Measurements from ENCODE around the gene TRABD. TPM values are rescaled to one million over a fixed set of nuclear protein-coding genes. Genes with fewer than 3 reads are reported as not detected.

The TRABD gene
- total RNA-seq, 1 donor: 15.5 TPM

- DNase-seq (ENCODE audit: low read depth): no peak
- TF ChIP-seq, protein P1, sequence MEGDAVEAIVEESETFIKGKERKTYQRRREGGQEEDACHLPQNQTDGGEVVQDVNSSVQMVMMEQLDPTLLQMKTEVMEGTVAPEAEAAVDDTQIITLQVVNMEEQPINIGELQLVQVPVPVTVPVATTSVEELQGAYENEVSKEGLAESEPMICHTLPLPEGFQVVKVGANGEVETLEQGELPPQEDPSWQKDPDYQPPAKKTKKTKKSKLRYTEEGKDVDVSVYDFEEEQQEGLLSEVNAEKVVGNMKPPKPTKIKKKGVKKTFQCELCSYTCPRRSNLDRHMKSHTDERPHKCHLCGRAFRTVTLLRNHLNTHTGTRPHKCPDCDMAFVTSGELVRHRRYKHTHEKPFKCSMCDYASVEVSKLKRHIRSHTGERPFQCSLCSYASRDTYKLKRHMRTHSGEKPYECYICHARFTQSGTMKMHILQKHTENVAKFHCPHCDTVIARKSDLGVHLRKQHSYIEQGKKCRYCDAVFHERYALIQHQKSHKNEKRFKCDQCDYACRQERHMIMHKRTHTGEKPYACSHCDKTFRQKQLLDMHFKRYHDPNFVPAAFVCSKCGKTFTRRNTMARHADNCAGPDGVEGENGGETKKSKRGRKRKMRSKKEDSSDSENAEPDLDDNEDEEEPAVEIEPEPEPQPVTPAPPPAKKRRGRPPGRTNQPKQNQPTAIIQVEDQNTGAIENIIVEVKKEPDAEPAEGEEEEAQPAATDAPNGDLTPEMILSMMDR (IDR thresholded peaks at IDR 0.05; ENCODE audit: insufficient read depth, low read length): no peak
- no peak overlapping the region for H3K4me3 ChIP-seq (ENCODE audit: low read depth, low read length)
These were observed 35.9 kb downstream of the TRABD start for GRCh38 chr22:50221410-50222300.

DNA sequence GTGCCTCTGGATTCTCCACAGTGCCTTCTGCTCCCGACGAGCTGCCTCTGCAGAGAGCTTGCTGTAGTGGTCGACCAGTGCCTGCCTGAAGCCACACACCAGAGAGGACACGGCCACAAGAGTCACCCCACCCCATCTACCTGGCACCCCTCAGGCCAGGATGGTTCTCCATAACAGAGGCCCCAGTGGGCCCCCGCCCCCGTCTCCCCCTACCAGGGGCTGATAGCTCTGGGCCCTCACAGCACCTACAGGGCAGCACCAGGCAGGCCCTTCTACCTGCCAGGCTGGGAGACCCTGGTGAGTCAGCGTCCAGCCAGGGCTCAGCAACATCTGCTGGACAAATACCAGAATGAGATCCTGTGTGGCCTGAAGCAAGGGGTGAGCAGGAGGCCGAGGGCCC, 36.8 kb downstream of the TRABD start:
- no peak for DNase-seq (ENCODE audit: low read depth)
- TF ChIP-seq, protein P1 (IDR thresholded peaks at IDR 0.05; ENCODE audit: insufficient read depth, low read length): no peak
- H3K4me3 ChIP-seq (ENCODE audit: low read depth, low read length): no peak overlapping the region

GRCh38 chr22:50224071-50224470, 38.4 kb downstream of the TRABD start:
- DNase-seq (ENCODE audit: low read depth): no peak
- TF ChIP-seq, protein P1 (IDR thresholded peaks at IDR 0.05; ENCODE audit: insufficient read depth, low read length): no peak

GRCh38 chr22:50225200-50225969, 39.7 kb downstream of the TRABD start:
- TF ChIP-seq, protein P1 (IDR thresholded peaks at IDR 0.05; ENCODE audit: insufficient read depth, low read length): no peak
- H3K4me3 ChIP-seq (ENCODE audit: low read depth, low read length): no peak overlapping the region
- DNase-seq (ENCODE audit: low read depth): no peak

More at GRCh38 chr22:50224071-50224470, 38.4 kb downstream of the TRABD start:
- H3K4me3 ChIP-seq (ENCODE audit: low read depth, low read length): no peak overlapping the region

DNA sequence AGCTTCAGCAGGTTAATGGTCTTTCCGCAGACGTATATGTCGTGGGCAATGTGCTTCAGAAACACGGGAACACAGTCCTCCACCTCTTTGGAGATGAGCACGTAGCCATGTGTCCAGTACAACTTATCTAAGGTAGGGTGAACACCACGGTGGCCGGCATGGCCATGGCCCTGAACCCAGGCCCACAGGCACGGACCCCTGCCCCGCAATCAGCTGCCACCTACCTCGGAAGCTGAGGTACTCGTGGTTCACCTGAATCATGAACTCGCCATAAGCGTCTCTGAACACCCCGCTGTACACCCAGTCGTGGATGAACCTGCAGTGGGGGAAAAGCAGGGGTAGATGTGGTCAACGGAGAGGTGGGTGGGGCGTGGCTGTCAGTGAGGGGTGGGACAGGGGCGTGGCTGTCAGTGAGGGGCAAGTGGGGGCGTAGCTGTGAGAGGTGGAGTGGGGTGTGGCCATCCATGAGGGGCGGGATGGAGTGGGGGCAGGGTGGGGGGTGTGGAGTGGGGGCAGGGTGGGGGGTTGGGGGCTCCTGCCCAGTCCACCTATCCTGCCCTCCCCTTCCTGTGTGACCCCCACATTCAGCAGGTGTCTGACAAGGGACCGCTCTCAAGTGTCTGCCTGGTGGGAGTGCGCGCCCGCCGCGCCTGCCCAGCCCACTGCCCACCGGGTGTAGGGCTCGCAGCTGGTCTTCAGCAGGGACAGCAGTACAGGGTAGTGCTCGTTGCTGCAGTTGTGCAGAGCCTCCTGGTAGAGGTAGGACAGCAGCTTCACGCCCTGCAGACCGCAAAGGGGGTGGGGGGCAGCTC, 40.6 kb downstream of the TRABD start:
- H3K4me3 ChIP-seq (ENCODE audit: low read depth, low read length): no peak overlapping the region
- TF ChIP-seq, protein P1 (IDR thresholded peaks at IDR 0.05; ENCODE audit: insufficient read depth, low read length): no peak
- no peak for DNase-seq (ENCODE audit: low read depth)

- no peak overlapping the region for H3K4me3 ChIP-seq (ENCODE audit: low read depth, low read length)
- DNase-seq (ENCODE audit: low read depth): no peak
- TF ChIP-seq, protein P1 (IDR thresholded peaks at IDR 0.05; ENCODE audit: insufficient read depth, low read length): no peak
These were observed 41.1 kb downstream of the TRABD start for GRCh38 chr22:50226875-50227165.

All from fibroblast of the aortic adventitia (primary cell).